GM19023 (cell line): ENCODE measurements around the gene RANBP10.

Experiments used
- ATAC-seq: cut with Tn5 transposase; IDR thresholded peaks from one replicate; pipeline ENCODE4 v1.9.1; 2021; ENCODE audit warnings: mild to moderate bottlenecking, moderate library complexity; ENCODE audit not compliant: unreplicated experiment

The RANBP10 gene

DNA sequence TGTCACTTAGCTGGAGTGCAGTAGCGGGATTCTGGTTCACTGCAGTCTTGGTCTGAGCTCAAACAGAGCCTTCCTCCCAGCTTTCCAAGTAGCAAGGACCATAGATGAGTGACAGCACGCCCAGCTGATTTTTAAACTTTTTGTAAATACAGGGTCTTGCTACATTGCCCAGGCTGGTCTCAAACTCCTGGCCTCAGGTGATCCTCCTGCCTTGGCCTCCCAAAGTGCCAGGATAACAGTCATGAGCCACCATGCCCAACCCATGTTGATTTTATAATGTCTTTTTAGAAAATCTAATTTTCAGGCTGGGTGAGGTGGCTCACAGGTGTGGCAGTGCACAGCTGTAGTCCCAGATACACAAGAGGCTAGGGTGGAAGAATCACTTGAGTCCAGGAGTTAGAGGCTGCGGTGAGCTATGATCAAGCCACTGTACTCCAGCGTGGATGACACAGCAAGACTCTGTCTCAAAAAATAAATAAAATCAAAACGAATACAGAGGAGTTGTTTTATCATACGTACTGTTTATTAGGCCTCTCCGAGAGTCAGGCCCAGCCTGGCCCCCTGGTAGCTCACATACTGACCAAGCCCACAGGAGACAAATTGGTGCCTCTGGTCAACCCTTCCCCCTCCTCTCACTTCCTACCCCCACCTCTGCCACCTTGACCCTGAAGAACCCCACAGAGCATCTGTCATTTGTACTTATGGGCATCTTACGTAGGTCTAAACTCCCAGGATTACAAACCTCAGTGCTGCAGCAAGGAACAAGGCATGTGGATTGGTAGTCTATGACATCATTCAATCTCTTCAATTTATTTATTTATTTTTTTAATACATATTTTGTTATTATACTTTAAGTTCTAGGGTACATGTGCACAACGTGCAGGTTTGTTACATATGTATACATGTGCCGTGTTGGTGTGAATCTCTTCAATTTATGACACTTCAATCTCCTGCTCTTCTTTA lies 126.1 kb downstream of the RANBP10 start:
- ATAC-seq: no peak

DNA sequence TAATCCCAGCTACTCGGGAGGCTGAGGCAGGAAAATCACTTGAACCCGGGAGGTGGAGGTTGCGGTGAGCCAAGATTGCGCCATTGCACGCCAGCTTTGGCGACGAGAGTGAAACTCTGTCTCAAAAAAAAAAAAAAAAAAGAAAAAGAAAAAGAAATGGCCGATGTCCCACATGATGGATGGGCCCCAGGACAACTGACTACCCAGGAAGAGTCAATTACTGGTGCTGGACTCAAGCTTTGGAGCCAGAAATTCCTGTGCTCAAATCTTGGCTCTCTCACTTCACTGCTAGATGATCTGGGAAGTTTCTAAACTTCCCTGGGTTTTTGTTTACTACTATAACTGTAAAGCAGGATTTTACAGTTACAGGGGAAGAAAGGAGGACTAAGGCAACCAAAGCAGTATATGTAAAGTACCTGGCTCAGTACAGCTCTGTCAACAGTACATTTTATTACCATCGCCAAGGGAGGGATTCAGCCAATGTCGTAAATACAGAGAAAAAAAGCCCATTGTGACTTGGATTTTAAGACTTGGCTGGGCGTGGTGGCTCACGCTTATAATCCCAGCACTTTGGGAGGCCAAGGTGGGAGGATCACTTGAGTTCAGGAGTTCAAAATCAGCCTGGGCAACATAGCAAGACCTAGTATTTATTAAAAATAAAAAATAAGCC lies 127.9 kb downstream of the RANBP10 start:
- ATAC-seq: no peak

DNA sequence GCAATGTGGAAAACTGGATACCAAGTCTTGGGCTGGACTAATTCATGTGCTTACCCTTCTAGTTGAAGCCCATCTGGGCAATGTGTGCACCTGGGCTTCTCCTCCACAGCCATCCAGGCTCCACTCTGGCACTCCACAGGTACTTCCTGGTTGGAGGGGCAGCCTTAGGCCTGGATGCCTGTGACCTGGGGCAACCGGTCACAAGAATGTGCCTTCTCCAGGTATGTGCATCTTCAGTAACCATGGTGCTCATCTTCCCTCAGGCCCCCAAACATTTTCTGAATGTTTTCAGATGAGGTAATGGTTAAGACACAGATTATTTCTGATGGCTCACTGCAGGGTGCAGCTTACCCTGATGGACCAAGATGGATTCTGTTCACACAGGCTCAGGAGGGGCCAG lies 128.6 kb downstream of the RANBP10 start:
- ATAC-seq: no peak

DNA sequence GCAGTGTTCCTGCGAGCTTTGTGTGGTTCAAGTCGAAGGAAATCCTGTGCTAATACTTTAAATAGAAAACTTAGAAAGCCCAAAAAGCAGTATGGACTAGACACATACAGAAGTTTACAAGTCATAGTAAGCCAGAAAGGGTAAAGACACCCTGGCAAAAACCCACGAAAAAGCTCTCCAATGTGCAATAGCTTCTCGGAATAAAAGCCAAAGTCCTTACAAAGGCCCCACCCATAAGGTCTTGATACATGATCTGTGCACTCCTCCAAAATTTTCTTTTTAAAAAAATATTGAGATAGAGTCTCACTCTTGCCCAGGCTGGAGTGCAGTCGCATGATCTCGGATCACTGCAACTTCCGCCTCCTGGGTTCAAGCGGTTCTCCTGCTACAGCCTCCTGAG lies 129.4 kb downstream of the RANBP10 start:
- no peak for ATAC-seq

DNA sequence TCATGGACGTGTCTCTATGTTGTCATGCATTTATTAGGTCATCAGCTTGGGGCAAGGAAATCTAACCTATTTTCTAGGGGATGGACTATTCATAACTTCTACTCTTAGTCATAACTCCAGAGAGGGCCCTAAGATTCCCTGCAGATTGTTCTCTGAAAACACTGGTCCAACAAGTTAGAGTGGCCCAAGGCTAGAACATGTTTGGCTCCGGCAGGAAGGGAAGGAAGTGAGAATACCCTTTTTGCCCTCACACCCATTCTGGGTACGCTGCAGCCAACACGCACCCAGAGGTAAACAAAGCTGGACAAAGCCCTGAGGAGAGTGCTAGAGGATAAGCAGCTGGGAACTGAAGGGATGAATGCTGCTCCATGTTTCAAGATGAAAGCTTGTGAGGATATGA lies 129.8 kb downstream of the RANBP10 start:
- no peak for ATAC-seq

DNA sequence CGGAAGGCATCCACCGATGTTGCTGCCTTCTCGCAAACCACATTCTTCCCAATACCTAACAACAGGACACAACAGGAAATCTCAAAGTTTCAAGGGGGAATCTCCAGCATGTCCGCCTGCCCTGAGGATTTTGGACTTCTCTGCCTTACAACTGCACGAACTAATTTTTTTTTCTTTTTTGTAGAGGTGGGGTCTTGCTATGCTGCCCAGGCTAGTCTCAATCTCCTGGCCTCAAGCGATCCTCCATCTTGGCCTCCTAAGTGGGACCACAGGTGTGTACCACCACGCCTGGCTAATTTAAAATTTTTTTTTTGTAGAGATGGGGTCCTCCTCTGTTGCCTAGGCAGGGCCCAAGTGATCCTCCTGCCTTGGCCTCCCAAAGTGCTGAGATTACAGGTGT lies 130.4 kb downstream of the RANBP10 start:
- ATAC-seq: no peak

DNA sequence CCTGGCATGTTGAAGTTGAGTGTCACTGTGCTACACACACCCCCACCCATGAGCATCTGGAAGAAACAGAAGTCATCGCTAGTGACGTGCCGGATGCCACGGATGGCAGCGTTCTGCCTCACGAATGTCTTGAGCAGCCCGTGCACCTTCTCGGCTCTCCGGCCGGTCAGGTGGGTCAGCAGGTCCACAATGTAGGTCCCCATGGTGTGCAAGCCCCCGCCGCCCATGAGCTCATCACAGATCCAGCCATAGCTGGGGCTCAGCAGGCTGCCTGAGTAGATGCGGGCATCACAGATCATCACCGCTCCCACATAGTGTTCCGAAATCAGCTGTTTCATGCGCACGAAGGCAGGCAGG lies 130.8 kb downstream of the RANBP10 start:
- no peak for ATAC-seq

DNA sequence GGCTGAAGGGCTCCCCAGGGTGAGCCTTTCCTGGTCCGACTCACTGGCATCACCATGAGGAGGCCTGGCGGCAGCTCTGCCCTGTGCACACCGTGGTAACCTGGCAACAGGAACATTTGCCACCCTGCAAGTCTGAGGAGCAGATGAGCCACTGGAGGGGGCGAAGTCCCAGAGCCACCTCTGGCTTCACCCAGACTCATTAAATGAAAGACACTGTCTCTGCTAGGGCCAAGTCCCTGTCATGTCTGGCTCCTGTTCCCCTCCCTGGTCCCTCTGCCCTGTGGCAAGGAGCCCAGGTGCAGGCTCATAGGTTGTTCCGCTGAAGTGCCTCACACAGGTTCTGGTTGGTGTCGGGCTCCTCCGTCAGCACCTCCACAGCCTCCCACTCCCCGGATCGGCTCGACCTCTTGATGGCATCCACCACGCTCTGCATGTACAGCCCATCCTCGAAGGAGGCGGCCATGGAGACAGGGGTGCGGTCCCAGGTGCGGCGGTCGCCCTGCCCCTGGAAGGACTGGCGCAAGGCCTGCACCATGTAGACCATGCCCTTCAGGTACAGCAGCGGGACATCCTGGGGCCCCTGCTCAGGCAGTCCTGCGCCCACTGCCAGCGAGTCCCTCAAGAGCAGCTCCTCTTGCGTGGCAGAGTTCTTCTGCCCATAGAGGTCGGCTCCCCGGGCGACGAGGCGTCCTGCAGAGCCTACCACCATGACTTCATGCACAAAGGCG lies 131.3 kb downstream of the RANBP10 start:
- no peak for ATAC-seq

DNA sequence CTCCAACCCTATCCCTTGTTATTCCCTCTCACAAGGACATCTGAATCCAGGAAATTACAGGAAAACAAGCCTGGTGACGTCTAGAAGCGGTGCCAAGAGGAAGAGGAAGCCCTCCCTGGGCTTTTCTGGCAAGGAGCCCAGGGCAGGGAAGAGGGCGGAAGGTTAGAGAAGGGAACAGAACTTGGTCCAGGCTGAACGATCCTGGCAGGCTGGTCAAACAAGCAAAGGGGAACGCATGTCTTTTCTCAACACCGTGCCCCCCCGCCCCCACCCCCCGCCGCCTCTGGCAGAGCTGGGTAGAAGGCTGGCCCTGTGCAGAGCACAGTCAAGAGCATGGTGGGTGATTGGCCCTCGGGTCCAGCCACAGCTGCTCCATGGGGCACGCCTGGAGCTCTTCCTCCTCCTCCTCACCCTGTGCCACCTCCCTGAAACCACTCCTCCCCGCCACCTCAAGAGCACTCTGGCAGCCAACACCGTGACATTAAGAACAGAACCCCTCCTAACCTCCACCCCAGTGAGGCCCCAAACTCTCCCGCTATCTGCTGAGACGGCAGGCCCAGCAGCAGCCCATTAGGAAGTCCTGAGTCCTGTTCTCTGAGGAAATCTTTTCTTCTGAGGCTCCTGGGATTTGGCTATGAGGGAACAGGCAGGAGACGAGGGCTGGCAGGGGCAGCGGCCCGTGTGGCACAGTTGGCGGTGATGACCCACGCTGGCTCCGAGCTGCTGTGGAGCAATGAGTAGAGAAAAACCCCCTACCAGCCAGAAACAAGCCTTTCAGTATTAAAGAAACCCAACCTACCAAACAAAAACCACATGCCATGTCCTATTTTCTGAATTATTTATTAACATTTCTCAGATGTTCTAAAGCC lies 132.4 kb downstream of the RANBP10 start:
- ATAC-seq: no peak
